ENCODE measurements around the gene AP5Z1.

The AP5Z1 gene

GRCh38 chr7:4768597-4769569 lies 6.5 kb upstream of the AP5Z1 start:
- no peak for DNase-seq

GRCh38 chr7:4769761-4770160 lies 5.7 kb upstream of the AP5Z1 start:
- no peak for DNase-seq

- no peak for DNase-seq
Measured at GRCh38 chr7:4770886-4771285, 4.5 kb upstream of the AP5Z1 start.

GRCh38 chr7:4771737-4772136 lies 3.7 kb upstream of the AP5Z1 start:
- DNase-seq: no peak

GRCh38 chr7:4772306-4772705 lies 3.1 kb upstream of the AP5Z1 start:
- no peak for DNase-seq

- DNase-seq: no peak
Measured at GRCh38 chr7:4774007-4774406, 1.4 kb upstream of the AP5Z1 start.

- peak; percentile 38 for DNase-seq
Measured at GRCh38 chr7:4774658-4775249, 669 bp upstream of the AP5Z1 start.

GRCh38 chr7:4775848-4776623 lies 613 bp downstream of the AP5Z1 start:
- DNase-seq: peak; percentile 69

- DNase-seq: no peak
Measured at GRCh38 chr7:4779118-4779517, 3.7 kb downstream of the AP5Z1 start.

GRCh38 chr7:4781366-4782069 lies 6.1 kb downstream of the AP5Z1 start:
- DNase-seq: no peak

- DNase-seq: no peak
Measured at GRCh38 chr7:4782333-4783291, 7.2 kb downstream of the AP5Z1 start.

GRCh38 chr7:4783292-4783652 lies 7.8 kb downstream of the AP5Z1 start:
- DNase-seq: no peak

GRCh38 chr7:4783762-4784351 lies 8.4 kb downstream of the AP5Z1 start:
- DNase-seq: no peak

GRCh38 chr7:4784799-4785198 lies 9.4 kb downstream of the AP5Z1 start:
- DNase-seq: no peak

- no peak for DNase-seq
Measured at GRCh38 chr7:4785371-4785770, 9.9 kb downstream of the AP5Z1 start.

GRCh38 chr7:4786015-4786414 lies 10.6 kb downstream of the AP5Z1 start:
- no peak for DNase-seq

- DNase-seq: no peak
Measured at GRCh38 chr7:4787541-4787940, 12.1 kb downstream of the AP5Z1 start.

- DNase-seq: no peak
Measured at GRCh38 chr7:4787947-4788626, 12.7 kb downstream of the AP5Z1 start.

- no peak for DNase-seq
Measured at GRCh38 chr7:4788627-4789189, 13.3 kb downstream of the AP5Z1 start.
